ENCODE results near the gene PIEZO2. TPM values are rescaled to one million over a fixed set of nuclear protein-coding genes. Genes with fewer than 3 reads are reported as not detected.

PIEZO2 gene
- total RNA-seq, 1 donor from 2014 or later: 134 TPM

GRCh38 chr18:10842371-10842770 lies 307.0 kb downstream of the PIEZO2 start:
- no peak for TF ChIP-seq CTCF (IDR thresholded peaks at IDR 0.05)
- Mint-ChIP-seq H3K27ac (ENCODE audit: unreplicated experiment) (no peak overlapping the region), H3K4me1 (ENCODE audit: unreplicated experiment) (peaks cover 12% of the 10 kb centered on the region), H3K27me3 (ENCODE audit: unreplicated experiment) (no peaks in the 10 kb centered on the region), H3K36me3 (ENCODE audit: unreplicated experiment) (peaks cover 32% of the 10 kb centered on the region), H3K9me3 (ENCODE audit: unreplicated experiment) (peaks cover 3% of the 10 kb centered on the region), H3K4me3 (ENCODE audit: unreplicated experiment) (no peak overlapping the region)
- no peak for DNase-seq (ENCODE audit: extremely low spot score, unreplicated experiment)

DNA sequence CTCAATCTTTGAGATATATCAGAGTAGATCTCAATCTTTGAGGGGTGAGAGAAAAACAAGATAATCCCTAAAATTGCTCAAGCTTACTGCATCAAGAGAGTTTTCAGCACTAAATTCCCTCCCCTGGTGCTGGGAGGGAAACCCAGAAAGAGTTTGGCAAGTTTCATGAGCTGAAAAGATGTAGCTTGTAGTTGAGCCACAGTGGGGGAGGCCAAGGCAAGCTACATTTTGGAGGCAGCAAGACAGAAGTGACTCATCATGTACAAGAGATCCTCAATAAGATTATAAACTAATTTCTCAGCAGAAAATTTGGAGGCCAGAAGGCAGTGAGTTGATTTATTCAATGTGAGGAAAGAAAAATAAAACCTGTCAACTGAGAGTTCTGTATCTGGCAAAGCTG lies 308.2 kb downstream of the PIEZO2 start:
- no peak for DNase-seq (ENCODE audit: extremely low spot score, unreplicated experiment)
- no peak overlapping the region for H3K27ac Mint-ChIP-seq (ENCODE audit: unreplicated experiment)
- peaks cover 20% of the 10 kb centered on the region for H3K4me1 Mint-ChIP-seq (ENCODE audit: unreplicated experiment)
- no peak for TF ChIP-seq CTCF (IDR thresholded peaks at IDR 0.05)
- peaks cover 3% of the 10 kb centered on the region for H3K9me3 Mint-ChIP-seq (ENCODE audit: unreplicated experiment)
- H3K4me3 Mint-ChIP-seq (ENCODE audit: unreplicated experiment): no peak overlapping the region
- H3K36me3 Mint-ChIP-seq (ENCODE audit: unreplicated experiment): peaks cover 38% of the 10 kb centered on the region
- H3K27me3 Mint-ChIP-seq (ENCODE audit: unreplicated experiment): no peaks in the 10 kb centered on the region

- TF ChIP-seq CTCF (IDR thresholded peaks at IDR 0.05): no peak
- H3K4me3 Mint-ChIP-seq (ENCODE audit: unreplicated experiment): no peak overlapping the region
- H3K9me3 Mint-ChIP-seq (ENCODE audit: unreplicated experiment): peaks cover 3% of the 10 kb centered on the region
- no peak overlapping the region for H3K27ac Mint-ChIP-seq (ENCODE audit: unreplicated experiment)
- H3K27me3 Mint-ChIP-seq (ENCODE audit: unreplicated experiment): no peaks in the 10 kb centered on the region
- no peak for DNase-seq (ENCODE audit: extremely low spot score, unreplicated experiment)
- peaks cover 25% of the 10 kb centered on the region for H3K4me1 Mint-ChIP-seq (ENCODE audit: unreplicated experiment)
- H3K36me3 Mint-ChIP-seq (ENCODE audit: unreplicated experiment): peaks cover 36% of the 10 kb centered on the region
These were observed 308.6 kb downstream of the PIEZO2 start for GRCh38 chr18:10840743-10841142.

DNA sequence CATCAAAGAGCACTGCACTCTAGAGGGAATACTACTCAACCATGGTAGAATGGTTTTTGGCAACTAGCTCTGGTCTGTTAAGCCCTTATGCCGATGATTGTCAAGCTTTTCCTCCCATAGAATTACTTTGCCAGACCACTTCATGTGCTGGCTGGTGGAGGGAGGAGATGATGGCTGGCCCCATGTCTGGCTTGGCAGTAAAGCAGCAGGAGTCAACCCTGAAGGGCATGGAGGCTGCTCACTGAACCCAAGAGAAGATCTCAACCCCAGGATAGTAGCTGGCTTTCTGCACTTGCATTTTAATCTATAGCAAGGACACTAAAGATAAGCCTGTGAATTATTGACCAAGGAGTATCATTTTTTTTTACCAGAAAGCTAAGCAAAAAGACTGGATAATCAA lies 309.9 kb downstream of the PIEZO2 start:
- Mint-ChIP-seq H3K27ac (ENCODE audit: unreplicated experiment) (no peak overlapping the region), H3K9me3 (ENCODE audit: unreplicated experiment) (peaks cover 3% of the 10 kb centered on the region), H3K4me3 (ENCODE audit: unreplicated experiment) (no peak overlapping the region), H3K4me1 (ENCODE audit: unreplicated experiment) (peaks cover 38% of the 10 kb centered on the region), H3K36me3 (ENCODE audit: unreplicated experiment) (peaks cover 36% of the 10 kb centered on the region), H3K27me3 (ENCODE audit: unreplicated experiment) (no peaks in the 10 kb centered on the region)
- no peak for TF ChIP-seq CTCF (IDR thresholded peaks at IDR 0.05)
- DNase-seq (ENCODE audit: extremely low spot score, unreplicated experiment): no peak

DNA sequence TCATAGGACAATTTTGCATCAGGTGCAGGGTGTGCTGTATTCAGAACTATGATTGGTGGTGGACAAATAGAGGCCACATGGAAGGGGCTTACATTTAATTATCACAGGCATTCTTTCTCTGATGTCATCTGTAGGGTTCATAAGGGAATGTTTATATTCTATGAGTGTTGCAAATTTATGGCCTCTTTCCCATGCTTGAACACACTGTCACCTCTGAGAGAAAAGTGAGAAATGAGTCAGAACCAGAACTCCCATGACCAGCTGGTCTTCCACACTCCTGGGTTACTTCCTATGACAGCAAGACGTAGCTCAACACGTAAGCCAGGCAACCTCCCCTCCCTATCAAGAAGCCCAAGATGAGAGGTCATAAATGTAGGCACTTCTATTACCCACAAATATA lies 310.8 kb downstream of the PIEZO2 start:
- H3K27me3 Mint-ChIP-seq (ENCODE audit: unreplicated experiment): no peaks in the 10 kb centered on the region
- DNase-seq (ENCODE audit: extremely low spot score, unreplicated experiment): no peak
- H3K4me3 Mint-ChIP-seq (ENCODE audit: unreplicated experiment): no peak overlapping the region
- H3K27ac Mint-ChIP-seq (ENCODE audit: unreplicated experiment): no peak overlapping the region
- peaks cover 33% of the 10 kb centered on the region for H3K36me3 Mint-ChIP-seq (ENCODE audit: unreplicated experiment)
- H3K9me3 Mint-ChIP-seq (ENCODE audit: unreplicated experiment): peaks cover 3% of the 10 kb centered on the region
- no peak for TF ChIP-seq CTCF (IDR thresholded peaks at IDR 0.05)
- H3K4me1 Mint-ChIP-seq (ENCODE audit: unreplicated experiment): peaks cover 47% of the 10 kb centered on the region
